Mesangial cell (primary cell): ENCODE measurements around the gene LSM8. TPM values are rescaled to one million over a fixed set of nuclear protein-coding genes. Genes with fewer than 3 reads are reported as not detected.

Source experiments
- total RNA-seq: library from RNA; depleted of rRNA; stranded (reverse); fragments of >200 nt; gene quantifications from 2 replicates; pipeline ENCODE4 v1.2.3, GENCODE V29; 2015

Gene LSM8
- total RNA-seq: 91.8 and 110 TPM in 2 replicates

GRCh38 chr7:118183786-118184564 is at the start of gene LSM8:
Gene LSM8, plus strand, starts transcription at chr7:118184164. Its CDS starts 60 bp downstream, at chr7:118184224.

DNA sequence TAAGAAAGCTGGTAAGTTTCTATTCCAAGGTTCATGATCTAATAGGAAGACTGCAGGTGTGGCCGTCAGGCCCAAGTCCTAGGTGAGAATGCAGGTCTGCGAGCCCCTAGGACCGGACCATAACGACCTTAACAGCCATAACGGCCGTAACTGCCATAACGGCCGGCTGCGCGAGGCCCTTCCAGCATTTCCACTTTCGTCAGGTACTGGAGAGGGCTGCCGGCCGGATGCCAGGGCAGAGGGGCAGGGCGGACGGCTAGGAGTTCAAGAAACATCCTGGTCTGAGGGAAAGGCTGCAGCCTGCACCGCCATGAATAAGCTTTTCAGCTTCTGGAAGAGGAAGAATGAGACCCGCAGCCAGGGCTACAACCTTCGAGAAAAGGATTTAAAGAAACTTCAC is 40.6 kb downstream of the LSM8 start, which contains the start of gene ANKRD7:
TSS of gene ANKRD7 (plus strand) at position 184 of the 400 bp plus-strand sequence. CDS start at position 311, 127 bp downstream.

Other genes with a start within 250 kb of the LSM8 start
- gene ANKRD7, start 40.5 kb downstream of the LSM8 start, total RNA-seq: 1.6 and 2.3 TPM in 2 replicates